H1 (cell line): ENCODE measurements around the gene RAB11A. TPM values are rescaled to one million over a fixed set of nuclear protein-coding genes. Genes with fewer than 3 reads are reported as not detected.

ENCODE experiments used
- CTCF ChIA-PET: fragments of 300-600 bp; sonication (Branson Sonifier 250); formaldehyde crosslinking; loops from one replicate; lab custom pipeline; 2021; ENCODE audit not compliant: partially characterized antibody; lab: Charles Lee
- POLR2A ChIA-PET: fragments of 300-600 bp; sonication (Branson Sonifier 250); formaldehyde crosslinking; loops from one replicate; lab custom pipeline; 2021; ENCODE audit warnings: inconsistent platforms; ENCODE audit not compliant: partially characterized antibody; lab: Charles Lee
- DNase-seq, 2 experiments: peaks; one replicate each; pipeline versions ENCODE4 v3.0.0 to v3.0.0-alpha.2; 2010 to 2022; ENCODE audit warnings: low spot score in 2 of 2, low read depth in 1 of 2, mixed read lengths in 1 of 2
- FAIRE-seq: peaks from 2 replicates; lab custom pipeline; 2011; peaks lifted over from hg19 to GRCh38; lab: Jason Lieb, UNC
- H2AFZ ChIP-seq: 2 replicates; pipeline ENCODE4 v1.8.1; 2012; ENCODE audit warnings: low read length, inconsistent platforms
- H2AK5ac ChIP-seq: 2 replicates; pipeline ENCODE4 v1.6.1; 2013; ENCODE audit warnings: low read depth, low read length
- H2BK120ac ChIP-seq: replicated peaks from 2 replicates; pipeline ENCODE3; 2013; ENCODE audit warnings: low read depth, low read length, inconsistent platforms
- H2BK12ac ChIP-seq: 2 replicates; pipeline ENCODE4 v1.6.1; 2013; ENCODE audit warnings: low read depth, low read length
- H2BK15ac ChIP-seq: 2 replicates; pipeline ENCODE4 v1.6.1; 2013; ENCODE audit warnings: low read length
- H2BK20ac ChIP-seq: 2 replicates; pipeline ENCODE4 v1.6.1; 2013; ENCODE audit warnings: low read length
- H2BK5ac ChIP-seq: 2 replicates; pipeline ENCODE4 v1.6.1; 2013; ENCODE audit warnings: low read depth, low read length
- H3K14ac ChIP-seq: 2 replicates; pipeline ENCODE4 v1.6.1; 2013; ENCODE audit warnings: inconsistent platforms; ENCODE audit not compliant: insufficient read length
- H3K18ac ChIP-seq: 2 replicates; pipeline ENCODE4 v1.6.1; 2013; ENCODE audit warnings: low read length; ENCODE audit errors: extremely low read depth
- H3K23ac ChIP-seq: 2 replicates; pipeline ENCODE4 v1.6.1; 2013; ENCODE audit warnings: inconsistent platforms; ENCODE audit not compliant: insufficient read length
- H3K23me2 ChIP-seq: 2 replicates; pipeline ENCODE4 v1.6.1; 2013; ENCODE audit warnings: low read depth, low read length
- H3K27ac ChIP-seq: 2 replicates; pipeline ENCODE4 v1.6.1; 2011; ENCODE audit warnings: low read depth, low read length, inconsistent platforms
- H3K27me3 ChIP-seq, 4 experiments: replicated peaks in 1 of 4; 1 replicate in 1 of 4; 2 replicates in 3 of 4; pipeline versions ENCODE4 v1.6.1 to v1.8.1; 2011 to 2013; ENCODE audit warnings: low read length in 3 of 4, mild to moderate bottlenecking in 3 of 4, inconsistent platforms in 2 of 4, mixed read lengths in 2 of 4, moderate library complexity in 1 of 4; ENCODE audit not compliant: control insufficient read depth in 3 of 4, insufficient read depth in 3 of 4; ENCODE audit errors: extremely low read depth in 1 of 4
- H3K36me3 ChIP-seq, 4 experiments: 2 replicates each; pipeline versions ENCODE4 v1.6.1 to v1.8.1; 2011 to 2013; ENCODE audit warnings: mild to moderate bottlenecking in 4 of 4, low read length in 3 of 4, moderate library complexity in 2 of 4, control low read depth in 1 of 4, inconsistent platforms in 1 of 4; ENCODE audit not compliant: insufficient read depth in 4 of 4, control insufficient read depth in 2 of 4
- H3K4ac ChIP-seq: replicated peaks from 2 replicates; pipeline ENCODE3; 2013; ENCODE audit warnings: low read length, low read depth, mixed read lengths, inconsistent platforms; ENCODE audit not compliant: insufficient read length
- H3K4me1 ChIP-seq, 4 experiments: replicated peaks in 1 of 4; 1 replicate in 1 of 4; 2 replicates in 3 of 4; pipeline versions ENCODE4 v1.6.1 to v1.8.1; 2011 to 2013; ENCODE audit warnings: low read length in 3 of 4, inconsistent platforms in 2 of 4, mixed read lengths in 1 of 4; ENCODE audit not compliant: insufficient read depth in 4 of 4, control insufficient read depth in 3 of 4
- H3K4me2 ChIP-seq, 2 experiments: 2 replicates each; pipeline versions ENCODE4 v1.6.1 to v1.8.1; 2011 to 2013; ENCODE audit warnings: low read depth in 2 of 2, low read length in 2 of 2, control low read depth in 1 of 2, inconsistent platforms in 1 of 2, mild to moderate bottlenecking in 1 of 2; ENCODE audit not compliant: insufficient read depth in 1 of 2
- H3K4me3 ChIP-seq, 4 experiments: fragments of 200-600, 300-600 bp in 1 of 4; sonication (generic), shearing (Covaris generic), sonication (Bioruptor Twin) in 1 of 4; 2 replicates each; pipeline versions ENCODE4 v1.5.1 to v1.8.1; 2011 to 2016; ENCODE audit warnings: low read length in 4 of 4, low read depth in 3 of 4, control low read depth in 2 of 4, inconsistent platforms in 2 of 4, mild to moderate bottlenecking in 2 of 4, mixed read lengths in 1 of 4, moderate library complexity in 1 of 4; ENCODE audit not compliant: insufficient read depth in 2 of 4; ENCODE audit errors: extremely low read depth in 1 of 4
- H3K56ac ChIP-seq: replicated peaks from 2 replicates; pipeline ENCODE3; 2013; ENCODE audit warnings: low read depth, mild to moderate bottlenecking, mixed read lengths, low read length, inconsistent platforms; ENCODE audit not compliant: insufficient read length
- H3K79me1 ChIP-seq: 2 replicates; pipeline ENCODE4 v1.6.1; 2013; ENCODE audit warnings: low read depth, low read length, control low read depth
- H3K79me2 ChIP-seq, 2 experiments: 2 replicates each; pipeline versions ENCODE4 v1.6.1 to v1.8.1; 2012 to 2013; ENCODE audit warnings: low read length in 2 of 2, mild to moderate bottlenecking in 2 of 2, inconsistent platforms in 1 of 2; ENCODE audit not compliant: insufficient read depth in 2 of 2, control insufficient read depth in 1 of 2
- H3K9ac ChIP-seq, 4 experiments: replicated peaks in 1 of 4; 1 replicate in 1 of 4; 2 replicates in 3 of 4; pipeline versions ENCODE4 v1.6.1 to v1.8.1; 2011 to 2013; ENCODE audit warnings: low read depth in 3 of 4, low read length in 3 of 4, control low read depth in 2 of 4, mild to moderate bottlenecking in 2 of 4, moderate library complexity in 2 of 4, inconsistent platforms in 1 of 4; ENCODE audit errors: extremely low read depth in 1 of 4
- H3K9me3 ChIP-seq, 2 experiments: 2 replicates each; pipeline versions ENCODE4 v1.6.1 to v1.8.1; 2012 to 2013; ENCODE audit warnings: mild to moderate bottlenecking in 2 of 2, moderate library complexity in 2 of 2, control low read depth in 1 of 2, inconsistent platforms in 1 of 2, low read depth in 1 of 2, low read length in 1 of 2, mixed read lengths in 1 of 2; ENCODE audit not compliant: insufficient read depth in 2 of 2
- H4K20me1 ChIP-seq, 2 experiments: replicated peaks in 1 of 2; 2 replicates each; pipeline versions ENCODE3 to v1.8.1; 2011 to 2013; ENCODE audit warnings: inconsistent platforms in 2 of 2, low read length in 2 of 2, mild to moderate bottlenecking in 1 of 2; ENCODE audit not compliant: insufficient read depth in 2 of 2, control insufficient read depth in 1 of 2
- H4K5ac ChIP-seq: 2 replicates; pipeline ENCODE4 v1.6.1; 2013; ENCODE audit warnings: low read length, low read depth, mixed read lengths, inconsistent platforms; ENCODE audit not compliant: insufficient read length
- H4K8ac ChIP-seq: 2 replicates; pipeline ENCODE4 v1.8.0; 2013; ENCODE audit warnings: mild to moderate bottlenecking, moderate library complexity, low read length, inconsistent platforms; ENCODE audit not compliant: insufficient read depth; ENCODE audit errors: extremely low read depth
- H4K91ac ChIP-seq: replicated peaks from 2 replicates; pipeline ENCODE3; 2013; ENCODE audit warnings: low read length, mixed read lengths, inconsistent platforms; ENCODE audit not compliant: insufficient read length
- CHD2 ChIP-seq: IDR thresholded peaks from 2 replicates; pipeline ENCODE4 v1.6.1; 2012; ENCODE audit warnings: low read length, improper control_type of control experiment
- EGR1 ChIP-seq: IDR thresholded peaks from 2 replicates; pipeline ENCODE4 v1.6.1; 2011; ENCODE audit warnings: low read depth, low read length, borderline replicate concordance
- KDM1A ChIP-seq: fragments of 200-600, 300-600 bp; sonication (generic); IDR thresholded peaks from 2 replicates; pipeline ENCODE4 v1.7.1; 2016; ENCODE audit warnings: mild to moderate bottlenecking, low read length, borderline replicate concordance
- PHF8 ChIP-seq: fragments of 200-600 bp; sonication (generic); conservative IDR thresholded peaks from 2 replicates; pipeline ENCODE4 v1.7.1; 2012; ENCODE audit warnings: low read depth, mild to moderate bottlenecking, inconsistent platforms, low read length, moderate library complexity
- SIRT6 ChIP-seq: IDR thresholded peaks from one replicate; pipeline ENCODE4 v1.7.1; 2012; ENCODE audit warnings: low read length, inconsistent platforms
- WGBS, 2 experiments: shearing (Covaris generic) in 1 of 2; methylation state at CpG; one replicate each; pipeline versions ENCODE4 v1.1.6 to v1.1.7; 2013 to 2015; ENCODE audit warnings: low lambda C conversion rate in 2 of 2, mixed read lengths in 2 of 2, inconsistent platforms in 1 of 2, low coverage in 1 of 2, missing lambda C conversion rate in 1 of 2; ENCODE audit not compliant: insufficient replicate concordance in 2 of 2, insufficient coverage in 1 of 2, insufficient read length in 1 of 2; ENCODE audit errors: extremely low coverage in 1 of 2, missing lambda C conversion rate in 1 of 2; 5-methylcytosine and 5-hydroxymethylcytosine counted together
- polyA plus RNA-seq, 7 experiments: library from polyadenylated mRNA; depleted of rRNA in 3 of 7; stranded (reverse) in 5 of 7; unstranded in 2 of 7; fragments of >200 nt in 5 of 7; fragments of 200-250 nt in 2 of 7; gene quantifications; 1 replicate in 5 of 7; 2 replicates in 1 of 7; 4 replicates in 1 of 7; pipeline versions ENCODE4 v1.2.1 to v1.2.3, GENCODE V29; 2011 to 2013; ENCODE audit warnings: missing spikeins in 2 of 7, mixed read lengths in 2 of 7
- total RNA-seq: library from RNA; stranded (reverse); fragmentation: NEBNext Ultra II Directional; extraction: Animal tissue kit (Norgen Biotek cat#: 25700); gene quantifications from 2 replicates; pipeline ENCODE4 v1.2.1, GENCODE V29; 2021
- TF ChIP-seq, protein P1 (sequence below): IDR thresholded peaks from 2 replicates; pipeline ENCODE4 v1.6.1; 2011; ENCODE audit warnings: low read length, improper control_type of control experiment

The RAB11A gene
- total and polyA plus RNA-seq, 2 of the 8 experiments (the other 6 are each of a cell fraction or from before 2014, with no cell fraction given): 211 to 254 TPM

DNA sequence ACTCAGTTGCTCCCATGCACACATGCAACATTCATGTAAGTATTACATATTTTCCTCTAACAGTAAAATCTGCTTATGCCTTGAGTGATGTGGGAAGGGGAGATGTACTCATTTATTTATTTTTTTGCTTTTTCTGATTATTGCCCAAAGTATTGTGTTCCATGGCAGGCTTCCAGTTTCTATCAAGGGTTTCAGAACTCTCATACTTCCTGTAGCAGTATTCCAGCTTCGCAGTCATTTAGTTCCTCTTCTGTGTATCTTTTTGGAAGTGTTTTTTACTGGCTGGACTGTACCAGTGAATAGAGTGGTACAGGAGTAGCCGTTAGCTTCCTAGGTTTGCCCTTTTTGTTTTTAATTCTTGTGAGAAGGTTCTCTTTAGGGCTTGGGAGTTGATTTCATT is 26.9 kb downstream of the RAB11A start:
- no peak overlapping the region for H3K4me2 ChIP-seq
- H3K9ac ChIP-seq: no peak overlapping the region
- H3K36me3 ChIP-seq: peaks cover 2 to 27% (median 16%) of the 10 kb centered on the region in 4 experiments; a peak in 7 of 8 replicates
- no peak overlapping the region for H3K27ac ChIP-seq
- ChIA-PET CTCF (no interaction called here), POLR2A (no interaction called here)
- H3K79me1 ChIP-seq: no peaks in the 10 kb centered on the region; the same call in 1 of the 2 replicates
- WGBS, 2 experiments: 93% methylated on average over 2 of the region's 2 CpGs; no CpG with 5 or more reads in 1 of the 2 experiments
- H3K18ac ChIP-seq: no peak overlapping the region
- H3K4me1 ChIP-seq: no peaks in the 10 kb centered on the region
- FAIRE-seq: no peak
- H4K91ac ChIP-seq: no peak overlapping the region
- no peak overlapping the region for H4K5ac ChIP-seq
- no peak overlapping the region for H2BK12ac ChIP-seq
- H3K9me3 ChIP-seq: no peaks in the 10 kb centered on the region
- no peaks in the 10 kb centered on the region for H3K27me3 ChIP-seq
- no peaks in the 10 kb centered on the region for H3K23me2 ChIP-seq
- no peak for TF ChIP-seq CHD2
- no peak for TF ChIP-seq KDM1A
- TF ChIP-seq PHF8: no peak
- no peak for TF ChIP-seq SIRT6
- TF ChIP-seq, protein P1, sequence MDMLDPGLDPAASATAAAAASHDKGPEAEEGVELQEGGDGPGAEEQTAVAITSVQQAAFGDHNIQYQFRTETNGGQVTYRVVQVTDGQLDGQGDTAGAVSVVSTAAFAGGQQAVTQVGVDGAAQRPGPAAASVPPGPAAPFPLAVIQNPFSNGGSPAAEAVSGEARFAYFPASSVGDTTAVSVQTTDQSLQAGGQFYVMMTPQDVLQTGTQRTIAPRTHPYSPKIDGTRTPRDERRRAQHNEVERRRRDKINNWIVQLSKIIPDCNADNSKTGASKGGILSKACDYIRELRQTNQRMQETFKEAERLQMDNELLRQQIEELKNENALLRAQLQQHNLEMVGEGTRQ: no peak
- no peak for TF ChIP-seq EGR1
- no peak overlapping the region for H3K4ac ChIP-seq
- no peak overlapping the region for H4K8ac ChIP-seq
- H2AK5ac ChIP-seq: no peak overlapping the region
- H2BK15ac ChIP-seq: no peak overlapping the region
- H3K79me2 ChIP-seq: no peaks in the 10 kb centered on the region
- no peak overlapping the region for H2BK20ac ChIP-seq
- peaks cover 0 to 7% of the 10 kb centered on the region in 2 experiments for H4K20me1 ChIP-seq
- H2AFZ ChIP-seq: no peak overlapping the region
- no peak overlapping the region for H3K56ac ChIP-seq
- H2BK120ac ChIP-seq: no peak overlapping the region
- H3K23ac ChIP-seq: no peak overlapping the region
- DNase-seq: no peak
- H3K14ac ChIP-seq: no peak overlapping the region
- H2BK5ac ChIP-seq: no peak overlapping the region
- H3K4me3 ChIP-seq: no peak overlapping the region
